Mesothelial cell of epicardium (in vitro differentiated cells): ENCODE measurements around the gene NAT10. TPM values are rescaled to one million over a fixed set of nuclear protein-coding genes. Genes with fewer than 3 reads are reported as not detected.
"Not testable (repeated sequence)": the region's sequence is repeated elsewhere in the genome, so short reads cannot be mapped to it uniquely, and the experiment has no call there.

Experiments
- DNase-seq, 2 experiments: peaks; one replicate each; pipeline ENCODE4 v3.0.0; 2021; ENCODE audit warnings: low spot score in 2 of 2; ENCODE audit not compliant: unreplicated experiment in 2 of 2
- H3K27ac Mint-ChIP-seq: 2 replicates; pipeline ENCODE4 v1.8.0; 2021; ENCODE audit warnings: mixed read lengths
- H3K27me3 Mint-ChIP-seq: 2 replicates; pipeline ENCODE4 v1.8.0; 2021; ENCODE audit warnings: low read depth, mixed read lengths
- H3K36me3 Mint-ChIP-seq: 2 replicates; pipeline ENCODE4 v1.8.0; 2021; ENCODE audit warnings: mixed read lengths
- H3K4me1 Mint-ChIP-seq: 2 replicates; pipeline ENCODE4 v1.8.0; 2021; ENCODE audit warnings: mixed read lengths
- H3K4me3 Mint-ChIP-seq: 2 replicates; pipeline ENCODE4 v1.8.0; 2021; ENCODE audit warnings: mild to moderate bottlenecking, moderate library complexity, mixed read lengths
- H3K9me3 Mint-ChIP-seq: 2 replicates; pipeline ENCODE4 v1.8.0; 2021; ENCODE audit warnings: mixed read lengths
- CTCF ChIP-seq: fragments of 200-600 bp; sonication (generic); IDR thresholded peaks from one replicate; pipeline ENCODE4 v1.5.0; 2021; ENCODE audit warnings: antibody characterized with exemption; ENCODE audit not compliant: unreplicated experiment
- total RNA-seq: library from RNA; stranded (reverse); gene quantifications from 3 replicates; pipeline ENCODE4 v1.2.1, GENCODE V29; 2021

Gene NAT10
- total RNA-seq, 1 donor from 2014 or later: 61.7 TPM

DNA sequence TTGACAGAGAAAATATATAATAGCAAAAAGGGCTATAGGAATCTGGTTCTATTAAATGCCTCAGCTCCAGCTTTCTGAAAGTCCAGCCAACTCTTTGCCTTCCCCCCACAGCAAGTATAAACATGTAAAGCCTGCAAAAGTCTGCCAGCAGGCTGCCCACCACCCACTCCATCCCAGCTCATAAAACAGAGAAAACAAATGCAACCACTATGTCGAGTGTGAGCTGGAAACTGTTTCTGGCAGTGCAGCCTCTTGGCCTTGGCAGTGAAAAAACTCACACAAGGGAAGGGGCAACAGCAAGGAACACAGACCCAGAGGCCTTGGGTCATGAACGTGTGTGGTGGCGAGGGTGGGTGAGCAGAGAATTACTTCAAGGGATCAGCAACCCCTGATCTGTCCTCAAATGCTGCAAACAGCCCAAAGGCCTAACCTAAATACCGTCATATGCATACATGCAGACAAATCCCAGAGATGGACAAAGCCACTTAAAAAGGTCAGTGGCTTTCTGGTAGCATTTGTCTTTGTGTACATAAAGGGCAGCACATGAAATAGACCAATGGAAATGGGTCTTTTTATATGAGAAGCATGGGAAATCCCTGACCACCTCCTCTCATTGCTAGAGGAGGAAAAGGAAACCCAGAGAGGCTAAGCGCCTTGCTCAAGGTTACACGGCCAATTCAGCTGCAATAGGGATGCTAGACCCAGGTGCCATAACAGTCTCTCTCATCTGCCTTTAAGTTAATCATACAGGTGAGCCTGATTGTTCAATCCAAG lies 74.8 kb downstream of the NAT10 start:
- peaks cover 5% of the 10 kb centered on the region for H3K4me1 Mint-ChIP-seq
- no peak overlapping the region for H3K4me3 Mint-ChIP-seq
- no peaks in the 10 kb centered on the region for H3K36me3 Mint-ChIP-seq
- TF ChIP-seq CTCF: no peak
- no peaks in the 10 kb centered on the region for H3K9me3 Mint-ChIP-seq
- H3K27me3 Mint-ChIP-seq: no peaks in the 10 kb centered on the region
- no peak for DNase-seq
- no peak overlapping the region for H3K27ac Mint-ChIP-seq

GRCh38 chr11:34180814-34181165 lies 75.4 kb downstream of the NAT10 start:
- not testable (repeated sequence) for H3K27ac Mint-ChIP-seq, H3K36me3 Mint-ChIP-seq

DNA sequence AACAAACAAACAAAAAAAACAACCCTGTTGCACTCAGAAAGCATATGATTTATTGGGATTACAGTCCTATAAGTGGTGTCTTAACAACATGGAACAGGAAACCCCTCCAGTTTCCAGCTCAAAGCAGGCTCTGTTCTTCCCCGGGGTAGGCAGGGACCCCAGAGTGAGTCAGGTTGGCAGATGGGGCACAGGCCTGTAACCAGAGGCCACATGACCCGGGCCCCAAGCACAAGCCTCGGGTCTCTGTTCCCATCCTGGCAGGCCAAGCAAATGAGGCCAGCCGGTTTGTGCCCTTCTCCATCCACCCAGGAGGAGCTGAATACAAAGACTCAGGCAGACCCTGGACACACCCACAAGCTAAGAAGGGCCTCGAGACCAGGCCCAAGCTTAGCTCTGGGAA lies 75.8 kb downstream of the NAT10 start:
- DNase-seq: no peak
- H3K36me3 Mint-ChIP-seq: no peaks in the 10 kb centered on the region
- no peaks in the 10 kb centered on the region for H3K27me3 Mint-ChIP-seq
- no peaks in the 10 kb centered on the region for H3K9me3 Mint-ChIP-seq
- TF ChIP-seq CTCF: no peak
- H3K4me1 Mint-ChIP-seq: peaks cover 10% of the 10 kb centered on the region
- no peak overlapping the region for H3K27ac Mint-ChIP-seq
- no peak overlapping the region for H3K4me3 Mint-ChIP-seq

More at GRCh38 chr11:34180814-34181165, 75.4 kb downstream of the NAT10 start:
- not testable (repeated sequence) for H3K27me3 Mint-ChIP-seq, H3K4me1 Mint-ChIP-seq, H3K9me3 Mint-ChIP-seq, H3K4me3 Mint-ChIP-seq, DNase-seq

DNA sequence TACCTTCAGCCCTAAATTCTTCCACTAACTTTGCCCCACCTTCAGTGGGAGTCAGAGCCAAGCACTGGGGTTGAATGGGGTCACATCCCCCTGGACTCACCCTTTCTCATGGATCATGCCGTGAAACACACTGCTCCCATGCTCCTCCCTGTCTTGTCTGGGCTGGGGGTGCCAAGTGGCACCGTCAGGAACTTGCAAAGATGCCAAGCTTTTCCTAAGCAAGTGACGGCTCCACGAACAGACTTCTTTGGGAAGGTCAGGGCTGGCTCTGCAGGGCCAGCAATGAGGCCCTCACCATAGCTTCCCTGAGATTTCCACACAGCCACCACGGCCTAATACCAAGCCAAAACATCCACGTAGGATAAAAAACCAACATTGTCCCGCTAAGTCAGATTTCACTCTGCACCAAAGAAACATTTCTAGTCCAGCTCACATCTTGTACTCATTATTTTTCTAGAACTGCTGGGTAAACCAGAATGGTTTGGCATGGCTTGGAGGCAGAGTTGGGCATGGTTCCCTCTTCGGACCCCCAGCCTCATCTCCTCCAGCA lies 76.5 kb downstream of the NAT10 start:
- no peaks in the 10 kb centered on the region for H3K27me3 Mint-ChIP-seq
- DNase-seq: no peak
- H3K4me3 Mint-ChIP-seq: no peak overlapping the region
- TF ChIP-seq CTCF: no peak
- no peaks in the 10 kb centered on the region for H3K9me3 Mint-ChIP-seq
- peaks cover 16% of the 10 kb centered on the region for H3K4me1 Mint-ChIP-seq
- no peaks in the 10 kb centered on the region for H3K36me3 Mint-ChIP-seq
- H3K27ac Mint-ChIP-seq: no peak overlapping the region

GRCh38 chr11:34182425-34182824 lies 77.0 kb downstream of the NAT10 start:
- Mint-ChIP-seq H3K36me3 (no peaks in the 10 kb centered on the region), H3K27me3 (no peaks in the 10 kb centered on the region), H3K4me3 (no peak overlapping the region), H3K4me1 (peaks cover 17% of the 10 kb centered on the region), H3K9me3 (no peaks in the 10 kb centered on the region), H3K27ac (no peak overlapping the region)
- no peak for DNase-seq
- TF ChIP-seq CTCF: no peak

GRCh38 chr11:34182921-34183685 lies 77.7 kb downstream of the NAT10 start:
- no peaks in the 10 kb centered on the region for H3K27me3 Mint-ChIP-seq
- no peak overlapping the region for H3K4me3 Mint-ChIP-seq
- no peak for DNase-seq
- H3K27ac Mint-ChIP-seq: no peak overlapping the region
- no peak for TF ChIP-seq CTCF
- no peaks in the 10 kb centered on the region for H3K36me3 Mint-ChIP-seq
- no peaks in the 10 kb centered on the region for H3K9me3 Mint-ChIP-seq
- H3K4me1 Mint-ChIP-seq: peaks cover 18% of the 10 kb centered on the region
